Measurements from ENCODE around the gene OR56A1. TPM values are rescaled to one million over a fixed set of nuclear protein-coding genes. Genes with fewer than 3 reads are reported as not detected.

The OR56A1 gene
- total RNA-seq, 1 donor from 2014 or later, result not detected

- intact Hi-C loops (cut with DNase I), result no loop called here
- no peak for DNase-seq (ENCODE audit: extremely low spot score in 2 of 2)
- H3K4me3 ChIP-seq, result no peak overlapping the region
Observed at GRCh38 chr11:6027501-6027900, 3.1 kb downstream of the OR56A1 start.

GRCh38 chr11:6025056-6025455 is 5.5 kb downstream of the OR56A1 start:
- no peak overlapping the region for H3K4me3 ChIP-seq
- no peak for TF ChIP-seq CTCF (IDR thresholded peaks at IDR 0.05)
- no peak for TF ChIP-seq POLR2A (IDR thresholded peaks at IDR 0.05)
- TF ChIP-seq POLR2AphosphoS5 (IDR thresholded peaks at IDR 0.05; ENCODE audit: insufficient read depth in 1 of 2, low read depth in 1 of 2), result no peak

More at GRCh38 chr11:6027501-6027900, 3.1 kb downstream of the OR56A1 start:
- Histone ChIP-seq H3K4me1 (no peaks in the 10 kb centered on the region), H3K27me3 (no peaks in the 10 kb centered on the region), H3K27ac (no peak overlapping the region), H3K9me3 (no peaks in the 10 kb centered on the region), H3K36me3 (no peaks in the 10 kb centered on the region)
- TF ChIP-seq POLR2AphosphoS5 (IDR thresholded peaks at IDR 0.05; ENCODE audit: insufficient read depth in 1 of 2, low read depth in 1 of 2) (no peak), CTCF (IDR thresholded peaks at IDR 0.05) (no peak), POLR2A (IDR thresholded peaks at IDR 0.05) (no peak)

GRCh38 chr11:6022956-6023355 is 7.6 kb downstream of the OR56A1 start:
- TF ChIP-seq POLR2A (IDR thresholded peaks at IDR 0.05) (no peak), CTCF (IDR thresholded peaks at IDR 0.05) (peak in 2 of 3 experiments; percentile 15 to 43), POLR2AphosphoS5 (IDR thresholded peaks at IDR 0.05; ENCODE audit: insufficient read depth in 1 of 2, low read depth in 1 of 2) (no peak)
- DNase-seq (ENCODE audit: extremely low spot score in 2 of 2), result no peak
- intact Hi-C loops (cut with DNase I), result loop anchor here (5.0 kb wide), 1 partner anchor 339 kb away; no protein-coding TSS in a partner anchor
- Histone ChIP-seq H3K27me3 (no peaks in the 10 kb centered on the region), H3K4me3 (no peak overlapping the region), H3K27ac (no peak overlapping the region), H3K36me3 (no peaks in the 10 kb centered on the region), H3K9me3 (no peaks in the 10 kb centered on the region), H3K4me1 (no peaks in the 10 kb centered on the region)

More at GRCh38 chr11:6025056-6025455, 5.5 kb downstream of the OR56A1 start:
- no peaks in the 10 kb centered on the region for H3K4me1 ChIP-seq
- H3K27ac ChIP-seq, result no peak overlapping the region
- no peaks in the 10 kb centered on the region for H3K9me3 ChIP-seq
- no peaks in the 10 kb centered on the region for H3K27me3 ChIP-seq
- intact Hi-C loops (cut with DNase I), result no loop called here
- no peaks in the 10 kb centered on the region for H3K36me3 ChIP-seq
- DNase-seq (ENCODE audit: extremely low spot score in 2 of 2), result no peak

GRCh38 chr11:6013042-6013441 is 17.5 kb downstream of the OR56A1 start:
- Histone ChIP-seq H3K4me3 (no peak overlapping the region), H3K9me3 (no peaks in the 10 kb centered on the region), H3K27me3 (no peaks in the 10 kb centered on the region), H3K27ac (no peak overlapping the region), H3K36me3 (no peaks in the 10 kb centered on the region), H3K4me1 (no peaks in the 10 kb centered on the region)
- intact Hi-C loops (cut with DNase I), result no loop called here
- TF ChIP-seq CTCF (IDR thresholded peaks at IDR 0.05), result no peak
- no peak for TF ChIP-seq POLR2AphosphoS5 (IDR thresholded peaks at IDR 0.05; ENCODE audit: insufficient read depth in 1 of 2, low read depth in 1 of 2)
- TF ChIP-seq POLR2A (IDR thresholded peaks at IDR 0.05), result no peak
- DNase-seq (ENCODE audit: extremely low spot score in 2 of 2), result no peak

- DNase-seq (ENCODE audit: extremely low spot score in 2 of 2), result no peak
- no peaks in the 10 kb centered on the region for H3K9me3 ChIP-seq
- no peaks in the 10 kb centered on the region for H3K4me1 ChIP-seq
- H3K36me3 ChIP-seq, result no peaks in the 10 kb centered on the region
- no peak overlapping the region for H3K4me3 ChIP-seq
- no peaks in the 10 kb centered on the region for H3K27me3 ChIP-seq
- TF ChIP-seq POLR2A (IDR thresholded peaks at IDR 0.05), result no peak
- intact Hi-C loops (cut with DNase I), result no loop called here
- H3K27ac ChIP-seq, result no peak overlapping the region
Observed at GRCh38 chr11:6012035-6012668, 18.4 kb downstream of the OR56A1 start.

Measured in vagina (tissue), 2 donors.